PC-3 (cell line): ENCODE data around the gene SCD. TPM values are rescaled to one million over a fixed set of nuclear protein-coding genes. Genes with fewer than 3 reads are reported as not detected.

Experiments used
- ATAC-seq: fragments of 200-7000 bp; cut with Tn5 transposase; 2 replicates; pipeline ENCODE4 v1.9.1; 2020; ENCODE audit warnings: mild to moderate bottlenecking, moderate library complexity
- BruUV-seq: library from RNA; stranded (reverse); fragments of 400-500 nt; replicated peaks from 2 replicates; lab custom pipeline; 2021; lab: Mats Ljungman, UMichigan
- CTCF ChIA-PET: fragments of 300-600 bp; sonication (Branson Sonifier 250); formaldehyde crosslinking; loops from one replicate; lab custom pipeline; 2022; ENCODE audit warnings: antibody characterized with exemption; lab: Charles Lee
- POLR2A ChIA-PET: fragments of 300-600 bp; sonication (Branson Sonifier 250); formaldehyde crosslinking; loops from one replicate; lab custom pipeline; 2022; ENCODE audit warnings: antibody characterized with exemption; ENCODE audit not compliant: unreplicated experiment; lab: Charles Lee
- DNase-seq: peaks from one replicate; pipeline ENCODE4 v3.0.0-alpha.2; 2015
- H2AFZ ChIP-seq: fragments of 300-600 bp; sonication (generic); 2 replicates; pipeline ENCODE4 v1.6.0; 2016; ENCODE audit warnings: antibody characterized with exemption, low read length
- H3F3A ChIP-seq: fragments of 300-600 bp; sonication (generic); one replicate; pipeline ENCODE4 v1.6.0; 2017; ENCODE audit warnings: antibody characterized with exemption, low read length, control low read depth, mild to moderate bottlenecking; ENCODE audit not compliant: unreplicated experiment
- H3K27ac ChIP-seq: fragments of 300-600 bp; sonication (generic); 2 replicates; pipeline ENCODE4 v1.5.1; 2016; ENCODE audit warnings: mild to moderate bottlenecking, low read length
- H3K27me3 ChIP-seq: fragments of 300-600 bp; sonication (generic); 2 replicates; pipeline ENCODE4 v1.6.1; 2016; ENCODE audit warnings: low read length, mixed read lengths
- H3K36me3 ChIP-seq: fragments of 300-600 bp; sonication (generic); 2 replicates; pipeline ENCODE4 v1.6.1; 2016; ENCODE audit warnings: low read depth, mixed run types, low read length, mixed read lengths
- H3K4me1 ChIP-seq: fragments of 300-600 bp; sonication (generic); 2 replicates; pipeline ENCODE4 v1.5.1; 2016; ENCODE audit warnings: low read length; ENCODE audit not compliant: insufficient read depth
- H3K4me2 ChIP-seq: fragments of 300-600 bp; sonication (generic); 2 replicates; pipeline ENCODE4 v1.6.0; 2016; ENCODE audit warnings: low read length
- H3K4me3 ChIP-seq: fragments of 300-600 bp; sonication (generic); 2 replicates; pipeline ENCODE4 v1.5.1; 2016; ENCODE audit warnings: mild to moderate bottlenecking, low read length, mixed read lengths
- H3K79me2 ChIP-seq: fragments of 300-600 bp; sonication (generic); 2 replicates; pipeline ENCODE4 v1.6.1; 2017; ENCODE audit warnings: low read length, mixed read lengths
- H3K9ac ChIP-seq: fragments of 300-600 bp; sonication (generic); 2 replicates; pipeline ENCODE4 v1.6.0; 2016; ENCODE audit warnings: mild to moderate bottlenecking, low read length
- H3K9me2 ChIP-seq: fragments of 300-600 bp; sonication (generic); replicated peaks from 2 replicates; pipeline ENCODE4 v1.6.1; 2016; ENCODE audit warnings: mixed run types, low read length, mixed read lengths
- H3K9me3 ChIP-seq: fragments of 300-600 bp; sonication (generic); 2 replicates; pipeline ENCODE4 v1.6.1; 2016; ENCODE audit warnings: low read length, mixed read lengths
- H4K20me1 ChIP-seq: fragments of 300-600 bp; sonication (generic); 2 replicates; pipeline ENCODE4 v1.6.1; 2016; ENCODE audit warnings: low read length, mixed read lengths
- EZH2 ChIP-seq: fragments of 300-600 bp; sonication (generic); IDR thresholded peaks from one replicate; pipeline ENCODE4 v1.6.1; 2017; ENCODE audit warnings: antibody characterized with exemption, mild to moderate bottlenecking, low read length; ENCODE audit not compliant: unreplicated experiment
- EZH2phosphoT487 ChIP-seq: fragments of 300-600 bp; sonication (generic); IDR thresholded peaks from 2 replicates; pipeline ENCODE4 v1.6.1; 2018; ENCODE audit warnings: mild to moderate bottlenecking, antibody characterized with exemption, low read length, borderline replicate concordance
- intact Hi-C: fragments of 100-400 bp; cut with micrococcal nuclease; formaldehyde crosslinking; loops from 2 replicates; pipeline ENCODE4 v1.9.0; 2023
- total RNA-seq: library from RNA; depleted of rRNA; stranded (reverse); fragments of >200 nt; gene quantifications from 2 replicates; pipeline ENCODE4 v1.2.3, GENCODE V29; 2014
- TF ChIP-seq, protein P1 (sequence below): fragments of 300-600 bp; sonication (generic); conservative IDR thresholded peaks from 2 replicates; pipeline ENCODE4 v1.5.1; 2017; ENCODE audit warnings: antibody characterized with exemption, low read depth, mild to moderate bottlenecking, low read length

Gene SCD
- total RNA-seq, 1 experiment from 2014 or later: 121 TPM

DNA sequence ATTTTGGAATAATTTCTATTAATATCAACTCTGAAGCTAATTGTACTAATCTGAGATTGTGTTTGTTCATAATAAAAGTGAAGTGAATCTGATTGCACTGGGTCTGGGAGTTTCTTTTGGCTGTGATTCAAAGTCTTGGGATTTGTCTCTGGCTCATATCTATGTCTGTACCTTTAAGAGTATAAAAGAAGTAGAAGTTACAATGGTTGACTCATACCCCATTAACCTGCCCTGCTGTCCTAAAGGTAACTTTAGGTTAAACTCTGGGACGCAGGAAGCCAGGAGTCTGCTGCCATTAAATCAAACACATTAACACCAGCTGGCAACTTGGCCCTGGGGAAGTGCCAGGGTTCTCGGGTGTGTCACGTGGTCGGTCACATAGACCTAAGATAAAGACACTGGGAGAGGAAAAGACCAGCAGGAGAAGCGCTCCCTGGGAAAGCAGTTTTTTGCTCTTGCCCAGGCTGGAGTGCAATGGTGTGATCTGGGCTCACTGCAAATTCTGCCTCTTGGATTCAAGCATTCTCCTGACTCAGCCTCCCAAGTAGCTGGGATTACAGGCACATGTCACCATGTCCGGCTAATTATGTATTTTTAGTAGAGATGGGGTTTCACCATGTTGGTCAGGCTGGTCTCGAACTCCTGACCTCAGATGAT lies 17.8 kb downstream of the SCD start:
- Histone ChIP-seq H3K4me3 (no peak overlapping the region), H3F3A (no peaks in the 10 kb centered on the region), H3K79me2 (no peaks in the 10 kb centered on the region), H3K36me3 (peaks cover 1% of the 10 kb centered on the region; the same call in 1 of the 2 replicates), H3K4me2 (peak overlapping the region; percentile 17; the same call in 1 of the 2 replicates), H3K4me1 (peaks cover 20% of the 10 kb centered on the region), H3K9me2 (no peaks in the 10 kb centered on the region), H2AFZ (no peak overlapping the region), H3K27ac (peak overlapping the region; percentile 67), H3K27me3 (no peaks in the 10 kb centered on the region), H3K9ac (peak overlapping the region; percentile 33; the same call in 1 of the 2 replicates), H3K9me3 (no peaks in the 10 kb centered on the region), H4K20me1 (no peaks in the 10 kb centered on the region)
- intact Hi-C loops: no loop called here
- BruUV-seq: no TSS peak
- DNase-seq: peak; percentile 86
- ChIA-PET POLR2A (interaction anchor here (0.5 kb wide), 1 partner anchor 18 kb away, joined by 3 read pairs; no protein-coding TSS in a partner anchor), CTCF (interaction anchor here (0.6 kb wide), 1 partner anchor 129 kb away, joined by 4 read pairs; no protein-coding TSS in a partner anchor)
- peak; percentile 91 for ATAC-seq
- TF ChIP-seq, protein P1, sequence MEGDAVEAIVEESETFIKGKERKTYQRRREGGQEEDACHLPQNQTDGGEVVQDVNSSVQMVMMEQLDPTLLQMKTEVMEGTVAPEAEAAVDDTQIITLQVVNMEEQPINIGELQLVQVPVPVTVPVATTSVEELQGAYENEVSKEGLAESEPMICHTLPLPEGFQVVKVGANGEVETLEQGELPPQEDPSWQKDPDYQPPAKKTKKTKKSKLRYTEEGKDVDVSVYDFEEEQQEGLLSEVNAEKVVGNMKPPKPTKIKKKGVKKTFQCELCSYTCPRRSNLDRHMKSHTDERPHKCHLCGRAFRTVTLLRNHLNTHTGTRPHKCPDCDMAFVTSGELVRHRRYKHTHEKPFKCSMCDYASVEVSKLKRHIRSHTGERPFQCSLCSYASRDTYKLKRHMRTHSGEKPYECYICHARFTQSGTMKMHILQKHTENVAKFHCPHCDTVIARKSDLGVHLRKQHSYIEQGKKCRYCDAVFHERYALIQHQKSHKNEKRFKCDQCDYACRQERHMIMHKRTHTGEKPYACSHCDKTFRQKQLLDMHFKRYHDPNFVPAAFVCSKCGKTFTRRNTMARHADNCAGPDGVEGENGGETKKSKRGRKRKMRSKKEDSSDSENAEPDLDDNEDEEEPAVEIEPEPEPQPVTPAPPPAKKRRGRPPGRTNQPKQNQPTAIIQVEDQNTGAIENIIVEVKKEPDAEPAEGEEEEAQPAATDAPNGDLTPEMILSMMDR: no peak
- TF ChIP-seq EZH2: no peak
- TF ChIP-seq EZH2phosphoT487: no peak

DNA sequence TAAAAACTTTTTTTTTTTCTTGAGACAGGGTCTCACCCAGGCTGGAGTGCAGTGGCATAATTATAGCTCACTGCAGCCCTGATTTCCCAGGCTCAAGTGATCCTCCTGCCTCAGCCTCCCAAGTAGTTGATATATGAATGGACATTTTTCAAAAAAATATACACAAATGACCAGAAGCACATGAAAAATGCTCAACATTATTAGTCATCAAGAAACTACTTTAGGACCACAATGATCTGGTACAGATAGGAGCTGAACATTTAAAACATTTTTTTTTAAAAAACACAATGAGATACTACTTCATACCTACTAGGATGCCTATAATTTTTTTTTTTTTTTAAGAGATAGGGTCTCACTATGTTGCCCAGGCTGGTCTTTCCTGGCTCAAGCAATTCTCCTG lies 21.7 kb downstream of the SCD start:
- no peak overlapping the region for H3K4me3 ChIP-seq
- H3F3A ChIP-seq: peaks cover 5% of the 10 kb centered on the region
- H4K20me1 ChIP-seq: no peaks in the 10 kb centered on the region
- BruUV-seq: no TSS peak
- intact Hi-C loops: no loop called here
- H3K36me3 ChIP-seq: no peaks in the 10 kb centered on the region
- POLR2A ChIA-PET: no interaction called here
- H3K27me3 ChIP-seq: no peaks in the 10 kb centered on the region
- peaks cover 49% of the 10 kb centered on the region for H3K4me1 ChIP-seq
- DNase-seq (no peak), ATAC-seq (no peak)
- no peak overlapping the region for H3K9ac ChIP-seq
- CTCF ChIA-PET: no interaction called here
- H3K79me2 ChIP-seq: peaks cover 2% of the 10 kb centered on the region
- TF ChIP-seq EZH2 (no peak), EZH2phosphoT487 (no peak)
- TF ChIP-seq, protein P1: no peak
- no peaks in the 10 kb centered on the region for H3K9me3 ChIP-seq
- no peaks in the 10 kb centered on the region for H3K9me2 ChIP-seq
- no peak overlapping the region for H2AFZ ChIP-seq
- H3K4me2 ChIP-seq: no peak overlapping the region
- H3K27ac ChIP-seq: no peak overlapping the region
